Islet precursor cell (in vitro differentiated cells): ENCODE data around the gene LETM1.

Source experiments
- DNase-seq: peaks from one replicate; pipeline ENCODE4 v3.0.0-alpha.2; 2018

Gene LETM1

DNA sequence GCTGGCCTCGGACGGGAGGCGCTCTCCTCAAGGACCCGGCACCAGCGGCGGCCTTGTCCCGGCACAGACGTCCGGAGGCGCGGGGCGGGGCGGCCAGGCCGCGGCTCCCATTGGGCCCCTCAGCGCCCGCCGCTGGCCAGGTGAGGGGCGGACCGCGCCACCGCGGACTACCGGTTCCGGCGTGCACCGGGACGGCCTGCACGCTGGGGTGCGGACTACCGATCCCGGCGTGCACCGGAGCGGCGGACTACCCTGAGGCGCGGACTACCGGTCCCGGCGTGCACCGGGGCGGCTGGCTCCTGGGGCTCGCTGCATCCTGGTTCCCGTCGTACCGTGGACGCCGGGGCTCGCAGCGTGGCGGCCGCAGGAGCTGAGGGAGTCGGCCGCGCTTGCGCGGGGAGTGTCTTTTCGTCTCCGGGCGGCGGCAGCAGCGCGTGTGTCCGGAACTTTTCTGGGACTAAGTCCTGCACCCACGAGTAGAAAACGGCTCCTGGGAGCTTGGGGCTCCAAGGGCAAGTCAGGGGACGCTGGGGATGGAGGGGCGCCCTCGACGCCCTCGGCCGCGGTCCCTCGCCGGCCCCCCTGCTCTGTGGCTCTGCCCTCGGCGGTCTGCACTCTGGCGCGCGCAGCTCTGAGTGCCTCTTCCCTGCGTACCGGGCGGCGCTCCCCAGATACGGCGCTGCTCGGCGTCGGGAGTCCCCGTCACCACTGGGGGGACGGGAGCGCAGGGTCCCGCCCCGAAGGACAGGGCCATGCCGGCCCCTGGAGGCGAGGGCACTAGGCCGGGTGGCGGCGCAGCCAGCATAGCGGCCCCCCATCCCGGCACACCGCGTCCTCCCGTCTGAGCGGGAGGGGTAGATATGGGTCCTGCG, at the start of gene LETM1:
Gene LETM1, minus strand, starts transcription at position 86 of the 872 bp plus-strand sequence. CDS start 206 bp downstream, outside the sequence.
- DNase-seq, result peak; percentile 97

DNA sequence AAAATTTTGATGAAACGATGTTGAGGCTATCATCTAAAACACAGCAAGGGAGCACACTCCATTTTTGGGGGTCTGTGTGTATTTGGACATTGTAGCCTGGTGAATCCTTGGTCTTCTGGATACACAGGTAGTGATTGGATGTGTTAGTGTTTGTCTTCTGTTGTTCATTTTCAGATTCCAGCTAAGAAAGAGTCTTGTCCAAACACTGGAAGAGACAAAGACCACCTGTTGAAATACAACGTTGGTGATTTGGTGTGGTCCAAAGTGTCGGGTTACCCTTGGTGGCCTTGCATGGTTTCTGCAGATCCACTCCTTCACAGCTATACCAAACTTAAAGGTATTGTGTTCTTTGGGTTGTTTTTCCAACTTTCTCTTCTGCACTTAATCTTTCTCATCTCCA, 48.1 kb upstream of the LETM1 start:
- DNase-seq, result no peak

DNA sequence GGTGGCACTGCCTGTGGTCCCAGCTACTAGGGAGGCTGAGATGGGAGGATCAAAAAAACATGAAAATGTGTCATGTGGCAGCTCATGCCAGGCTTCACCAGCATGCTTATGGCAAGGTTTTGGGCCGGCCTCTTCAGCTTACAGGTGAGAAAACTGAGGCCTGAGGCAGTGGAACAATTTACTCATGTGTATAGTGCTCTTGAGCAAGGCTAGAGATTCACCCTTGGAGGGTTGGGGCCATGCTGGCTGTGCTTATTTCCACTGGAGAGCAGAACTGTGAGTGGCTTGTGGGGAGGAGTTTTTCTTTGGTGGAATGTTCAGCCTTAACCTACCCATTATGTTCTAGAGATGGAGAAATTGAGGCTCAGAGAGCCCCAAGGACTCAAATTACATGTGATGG, 47.1 kb upstream of the LETM1 start:
- no peak for DNase-seq

DNA sequence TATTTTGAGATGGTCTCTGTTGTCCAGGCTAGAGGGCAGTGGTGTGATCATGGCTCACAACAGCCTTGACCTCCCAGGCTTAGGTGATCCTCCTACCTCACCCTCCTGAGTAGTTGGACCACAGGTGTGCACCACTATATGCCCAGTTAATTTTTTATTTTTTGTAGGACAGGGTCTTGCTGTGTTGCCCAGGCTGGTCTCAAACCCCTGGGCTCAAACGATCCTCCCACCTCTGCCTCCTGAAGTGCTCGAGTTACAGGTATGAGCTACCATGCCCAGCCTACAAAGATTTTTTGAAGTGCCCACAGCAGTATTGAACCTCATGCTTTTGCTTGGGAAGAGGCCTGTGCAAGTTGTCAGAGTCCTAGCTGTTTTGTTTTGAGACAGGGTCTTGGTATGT, 46.3 kb upstream of the LETM1 start:
- no peak for DNase-seq

DNA sequence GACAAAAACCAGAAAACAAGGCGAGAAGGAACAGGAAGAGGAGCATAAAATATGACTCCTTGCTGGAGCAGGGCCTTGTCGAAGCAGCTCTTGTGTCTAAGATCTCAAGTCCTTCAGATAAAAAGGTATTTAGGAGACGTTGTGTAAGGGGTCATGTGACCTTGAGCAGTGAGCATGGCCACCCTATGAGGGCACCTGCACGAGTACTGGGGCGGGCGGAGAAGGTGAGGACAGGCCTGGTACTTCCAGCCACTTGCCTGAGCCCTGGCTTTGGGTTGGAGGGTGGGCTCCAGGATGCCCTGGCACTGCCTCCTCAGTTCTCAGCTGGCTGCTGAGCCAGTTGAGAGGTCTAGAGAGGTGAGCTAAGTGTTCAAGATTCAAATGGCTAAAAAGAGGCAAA, 45.2 kb upstream of the LETM1 start:
- DNase-seq, result no peak

DNA sequence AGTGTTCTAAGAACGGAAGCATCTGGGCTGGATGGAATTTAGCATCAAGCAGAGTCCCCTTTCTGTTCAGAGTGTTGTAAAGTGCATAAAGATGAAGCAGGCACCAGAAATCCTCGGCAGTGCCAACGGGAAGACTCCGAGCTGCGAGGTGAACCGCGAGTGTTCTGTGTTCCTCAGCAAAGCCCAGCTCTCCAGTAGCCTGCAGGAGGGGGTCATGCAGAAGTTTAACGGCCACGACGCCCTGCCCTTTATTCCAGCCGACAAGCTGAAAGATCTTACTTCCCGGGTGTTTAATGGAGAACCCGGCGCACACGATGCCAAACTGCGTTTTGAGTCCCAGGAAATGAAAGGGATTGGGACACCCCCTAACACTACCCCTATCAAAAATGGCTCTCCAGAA, 44.7 kb upstream of the LETM1 start:
- no peak for DNase-seq

DNA sequence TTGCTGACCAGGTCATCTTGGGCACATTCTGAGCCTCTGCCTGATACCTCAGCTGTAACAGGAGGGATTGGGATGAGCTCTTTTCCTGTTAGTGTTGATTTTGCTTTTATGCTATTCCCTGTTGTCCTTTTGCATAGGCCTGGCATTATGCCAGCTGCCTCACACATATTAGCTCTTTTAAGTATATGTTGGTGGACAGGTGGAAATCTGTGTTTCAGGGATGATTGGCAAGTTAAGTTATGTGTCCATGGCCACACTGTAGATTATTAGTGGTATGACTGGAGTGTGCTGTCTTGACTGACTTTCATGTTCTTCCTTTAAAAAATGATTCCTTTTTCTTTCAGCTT, 44.1 kb upstream of the LETM1 start:
- no peak for DNase-seq

DNA sequence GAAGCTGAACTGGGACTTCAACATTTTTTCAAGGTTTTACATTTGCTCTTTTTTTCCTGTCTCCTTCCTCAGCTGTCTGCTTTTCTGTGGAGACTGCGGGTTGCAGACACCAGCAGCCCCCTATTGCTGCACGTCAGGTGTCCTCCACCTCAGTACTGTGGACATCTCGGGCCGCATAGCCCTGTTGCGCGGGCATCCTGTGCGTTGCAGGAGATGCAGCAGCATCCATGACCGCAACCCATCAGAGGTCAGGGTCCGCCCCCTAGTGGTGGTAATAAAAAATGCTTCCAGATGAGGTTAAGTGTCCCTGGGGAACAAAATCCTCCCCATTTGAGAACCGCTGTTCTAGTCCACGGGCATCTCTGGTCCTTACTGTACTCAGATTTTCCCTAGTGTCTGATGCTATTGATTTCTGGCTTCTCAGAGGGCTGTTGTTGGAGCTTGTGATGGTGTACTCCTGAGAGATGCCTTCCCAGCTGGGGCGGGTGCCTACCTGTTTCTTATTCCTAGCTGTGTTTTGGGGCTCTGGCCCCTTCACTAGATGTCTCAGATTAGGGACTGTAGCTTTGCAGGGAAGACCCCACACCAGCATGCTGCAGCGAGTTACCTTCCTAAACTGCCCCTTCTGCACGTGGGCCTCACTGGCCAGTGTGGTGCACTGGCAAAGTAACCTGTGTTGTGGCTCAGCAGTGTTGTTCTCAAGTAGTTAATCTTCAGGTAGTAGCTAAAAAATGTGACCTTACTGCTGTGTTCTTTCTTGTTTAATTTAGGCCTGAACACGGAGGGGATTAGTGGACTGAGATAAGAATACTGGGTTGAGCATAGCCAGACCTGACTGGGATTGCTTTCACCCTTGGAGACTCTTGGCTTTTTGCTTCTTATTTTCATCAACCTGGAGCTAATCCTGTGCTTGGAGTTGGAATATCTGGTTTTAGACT, 43.5 kb upstream of the LETM1 start:
- DNase-seq, result peak; percentile 87

DNA sequence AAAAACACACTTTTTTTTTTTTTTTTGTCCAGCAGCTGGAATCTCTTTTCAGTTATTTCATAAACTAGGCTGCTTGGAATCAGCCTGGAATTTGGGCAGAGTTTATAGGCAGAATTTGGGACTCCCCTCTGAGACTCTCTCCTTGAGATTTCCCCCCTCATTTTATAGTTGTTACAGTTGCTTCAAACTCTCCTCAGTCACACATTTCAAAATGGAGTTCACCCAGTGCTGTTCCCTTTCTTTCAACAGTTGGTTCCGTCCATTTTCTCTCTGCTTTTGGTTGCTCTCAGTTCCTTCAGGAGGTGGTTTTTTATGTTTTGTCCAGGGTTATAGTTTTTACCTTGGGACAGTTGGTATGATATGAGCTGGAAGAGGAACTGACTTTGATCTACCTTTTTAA, 42.7 kb upstream of the LETM1 start:
- no peak for DNase-seq

DNA sequence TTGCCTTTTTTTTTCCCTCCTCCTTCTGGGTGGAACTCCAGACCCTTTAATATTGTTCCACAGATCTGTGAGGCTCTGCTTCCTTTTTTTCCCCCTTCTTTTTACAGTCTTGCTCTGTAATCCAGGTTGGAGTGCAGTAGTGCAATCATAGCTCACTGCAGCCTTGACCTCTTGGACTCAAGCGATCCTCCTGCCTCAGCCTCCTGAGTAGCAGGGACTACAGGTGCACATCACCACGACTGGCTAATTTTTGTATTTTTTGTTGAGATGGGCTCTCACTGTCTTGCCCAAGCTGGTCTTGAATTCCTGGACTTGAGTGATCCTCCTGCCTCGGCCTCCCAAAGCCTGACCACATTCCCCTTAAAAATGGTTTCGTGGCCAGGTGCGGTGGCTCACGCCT, 42.1 kb upstream of the LETM1 start:
- DNase-seq, result no peak

DNA sequence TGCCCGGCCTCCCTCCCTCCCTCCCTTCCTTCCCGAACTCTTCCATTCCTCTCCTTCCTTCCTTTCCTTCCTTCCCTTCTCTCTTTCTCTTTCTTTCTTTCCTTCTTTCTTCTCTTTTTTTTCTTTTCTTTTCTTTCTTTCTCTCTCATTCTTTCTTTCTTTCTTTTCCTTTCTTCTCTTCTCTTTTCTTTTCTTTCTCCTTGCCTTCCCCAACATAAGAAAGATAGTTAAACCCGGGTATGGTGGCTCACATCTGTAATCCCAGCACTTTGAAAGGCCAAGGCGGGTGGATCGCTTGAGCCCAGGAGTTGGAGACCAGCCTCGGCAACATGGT, 40.7 kb upstream of the LETM1 start:
- DNase-seq, result no peak

DNA sequence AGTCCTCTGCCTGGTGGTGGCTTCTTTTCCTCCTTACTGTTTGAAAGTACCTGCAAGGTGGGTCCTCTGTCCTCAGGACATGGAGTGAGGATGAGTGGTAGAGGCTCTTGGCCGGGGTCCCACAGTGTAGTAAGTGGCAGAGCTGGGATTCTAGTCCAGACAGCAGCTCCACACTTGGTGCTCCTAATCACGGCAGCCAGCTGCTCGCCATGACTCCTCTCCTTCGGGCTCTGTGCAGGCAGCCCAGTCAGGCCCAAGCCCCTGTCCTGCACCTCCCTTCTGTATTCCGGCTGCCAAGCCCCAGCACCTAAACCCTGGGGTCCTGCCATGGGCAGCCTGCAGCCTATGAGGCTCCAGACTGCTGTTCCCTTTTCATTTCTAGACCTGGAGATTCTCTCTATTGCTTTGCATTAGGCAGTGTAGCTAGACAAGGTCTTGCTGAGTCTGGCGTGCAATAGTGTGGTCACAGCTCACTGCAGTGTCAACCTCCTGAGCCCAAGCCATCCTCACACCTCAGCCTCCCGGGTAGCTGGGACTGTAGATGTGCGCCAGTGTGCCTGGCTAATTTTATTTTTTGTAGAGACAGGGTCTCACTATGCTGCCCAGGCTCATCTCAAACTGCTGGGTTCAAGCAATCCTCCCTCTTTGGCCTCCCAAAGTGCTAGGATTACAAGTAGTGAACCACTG, 40.2 kb upstream of the LETM1 start:
- no peak for DNase-seq

DNA sequence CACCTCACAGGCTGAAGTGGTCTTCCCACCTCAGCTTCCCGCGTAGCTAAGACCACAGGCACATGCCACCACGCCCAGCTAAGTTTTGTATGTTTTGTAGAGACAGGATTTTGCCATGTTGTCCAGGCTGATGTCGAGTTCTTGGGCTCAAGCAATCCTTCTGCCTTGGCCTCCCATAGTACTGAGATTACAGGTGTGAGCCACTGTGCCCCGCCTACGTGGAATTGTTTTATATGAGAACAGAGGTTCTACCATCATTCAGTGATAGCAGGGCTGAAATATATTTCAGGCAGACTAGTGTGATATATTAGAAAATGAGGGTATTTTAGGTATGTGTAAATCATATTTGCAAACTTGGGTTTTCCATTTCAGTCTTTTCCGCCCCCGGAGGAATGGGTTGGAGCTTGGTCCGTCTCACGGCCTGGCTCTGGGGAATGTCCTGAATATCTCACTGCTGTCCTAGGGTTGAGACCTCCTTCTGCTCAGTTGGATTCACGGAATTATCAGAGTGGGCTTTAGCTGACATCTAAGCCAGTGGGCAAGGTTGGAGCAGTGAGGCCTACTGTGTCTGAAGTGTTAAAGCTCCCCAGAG, 35.1 kb upstream of the LETM1 start:
- DNase-seq, result no peak

DNA sequence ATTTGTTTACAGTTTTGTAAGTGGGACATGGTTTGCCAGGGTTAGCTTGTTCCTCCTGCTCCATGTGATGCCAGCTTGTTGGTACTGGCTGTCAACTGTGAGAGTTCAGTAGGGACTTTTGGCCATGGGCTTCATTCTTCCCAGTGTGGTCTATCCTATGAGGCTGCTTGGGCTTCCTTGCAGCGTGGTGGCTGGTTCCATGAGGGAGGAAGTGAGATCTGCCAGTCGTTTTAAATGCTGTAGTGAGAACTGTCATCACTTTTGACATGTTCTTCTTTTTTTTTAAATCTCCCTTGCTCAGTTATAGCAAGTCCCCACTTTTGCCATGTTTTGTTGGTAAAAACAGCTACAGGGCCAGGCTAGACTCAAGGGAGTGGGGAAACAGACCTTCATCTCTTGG, 31.1 kb upstream of the LETM1 start:
- DNase-seq, result no peak

DNA sequence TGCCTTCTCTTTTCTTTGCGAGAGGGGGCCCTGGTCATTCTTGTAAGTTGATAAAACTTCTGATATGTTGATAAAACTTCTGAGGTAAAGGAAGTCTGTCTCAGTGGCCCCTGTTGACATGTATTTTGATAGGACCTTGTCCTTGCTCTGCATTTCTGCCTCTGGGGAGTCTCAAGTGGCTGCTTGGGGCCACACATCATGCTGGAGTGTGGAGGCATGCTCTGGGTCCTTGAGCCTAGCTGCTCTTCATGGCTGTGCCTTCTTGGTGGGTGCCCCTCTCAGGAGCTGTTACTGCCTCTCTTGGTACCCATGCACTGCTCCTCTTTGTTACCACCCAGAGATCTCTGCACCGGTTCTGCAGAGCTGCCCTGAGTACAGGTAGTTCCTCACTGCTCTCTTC, 29.5 kb upstream of the LETM1 start:
- DNase-seq, result no peak

DNA sequence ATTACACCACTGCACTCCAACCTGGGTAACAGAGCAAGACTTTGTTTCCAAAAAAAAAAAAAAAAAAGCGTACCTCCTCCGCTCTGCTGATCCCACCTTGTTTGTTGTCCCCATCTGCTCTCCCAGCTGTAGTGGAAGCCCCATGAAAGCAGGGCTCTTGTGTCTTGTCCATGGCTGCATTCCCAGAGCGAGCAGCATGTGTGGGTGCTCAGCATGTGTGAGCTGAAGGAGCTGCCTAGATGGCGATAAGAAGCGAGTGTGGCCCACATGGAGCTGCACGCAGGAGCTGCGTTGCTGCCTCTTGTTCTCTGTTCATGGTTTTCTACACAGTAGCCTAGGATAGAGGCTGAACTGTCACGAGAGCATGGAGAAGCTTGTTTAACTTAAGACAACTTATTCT, 27.6 kb upstream of the LETM1 start:
- DNase-seq, result no peak

DNA sequence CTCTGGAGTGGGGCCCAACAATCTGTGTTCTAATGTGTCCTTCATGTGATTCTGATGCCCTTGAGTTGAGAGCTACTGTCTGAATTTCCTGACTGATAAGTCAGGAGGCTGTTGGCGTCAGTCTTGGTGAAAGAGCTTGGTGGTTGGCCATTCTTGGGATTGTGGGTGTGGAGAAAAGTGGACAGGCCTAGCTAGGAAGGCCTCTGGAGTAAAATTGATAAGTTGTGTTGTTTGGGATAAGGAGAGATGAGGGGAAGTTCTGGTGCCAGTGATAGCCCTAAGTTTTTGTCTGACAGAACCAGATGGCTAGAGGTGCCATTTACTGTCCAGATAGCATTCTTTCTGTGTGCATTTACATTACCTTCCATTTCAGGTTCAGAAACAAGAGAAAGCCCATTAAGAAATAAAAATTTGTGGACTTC, 26.9 kb upstream of the LETM1 start:
- no peak for DNase-seq

DNA sequence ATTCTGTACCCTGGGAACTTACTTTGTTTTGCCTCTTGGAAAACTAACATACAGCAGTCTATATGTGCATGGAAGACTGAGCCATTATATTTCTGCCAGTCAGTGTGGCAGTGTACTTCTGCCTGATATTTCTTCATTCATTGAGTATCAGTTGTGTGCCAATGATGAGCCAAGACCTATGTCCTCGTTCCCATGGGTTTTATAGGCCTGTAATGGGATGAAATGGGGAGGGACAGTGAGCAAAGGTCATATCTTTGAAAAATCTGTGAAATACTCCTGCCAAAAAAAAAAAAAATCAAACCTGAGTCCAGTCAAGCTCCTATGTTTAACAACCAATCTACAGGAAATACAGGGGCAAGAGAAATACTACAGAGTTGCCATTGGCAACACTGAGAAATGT, 24.4 kb upstream of the LETM1 start:
- DNase-seq, result no peak

DNA sequence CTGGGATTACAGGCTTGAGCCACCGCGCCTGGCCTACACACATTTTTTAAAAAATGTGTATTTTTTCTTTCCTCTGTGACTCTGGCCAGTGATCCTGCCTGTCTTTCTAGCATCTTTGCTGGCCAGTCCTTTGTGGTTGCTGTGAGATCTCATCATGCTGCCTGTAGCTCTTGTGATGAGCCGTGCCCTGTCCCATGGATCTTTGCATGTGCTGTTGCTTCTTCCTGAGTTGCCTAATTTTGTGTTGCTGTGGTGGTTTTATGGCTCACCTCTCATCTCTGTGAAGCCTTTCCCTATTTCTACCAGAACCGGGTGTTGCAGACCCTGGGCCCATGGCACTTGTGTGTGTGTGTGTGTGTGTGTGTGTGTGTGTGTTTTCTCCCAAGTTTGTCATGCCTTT, 23.5 kb upstream of the LETM1 start:
- no peak for DNase-seq

DNA sequence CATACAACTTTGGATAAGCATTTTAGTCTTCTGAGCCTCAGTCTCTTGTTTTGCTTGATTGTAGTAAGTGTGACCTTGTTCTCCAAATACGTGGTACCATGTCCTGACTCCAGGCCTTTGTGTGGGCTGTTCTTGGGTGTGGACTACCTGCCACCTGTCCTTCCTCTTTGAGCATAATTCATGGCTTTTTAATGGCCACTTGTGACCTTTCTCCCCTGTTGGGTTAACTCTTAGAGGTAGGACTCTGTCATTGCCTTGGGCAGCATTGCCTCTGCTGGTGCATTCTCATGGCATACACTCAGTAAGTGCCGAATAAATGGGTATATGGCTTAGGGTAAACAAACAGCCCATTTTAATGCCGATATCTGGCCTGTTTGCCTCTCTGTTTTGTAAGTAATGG, 18.2 kb upstream of the LETM1 start:
- no peak for DNase-seq

DNA sequence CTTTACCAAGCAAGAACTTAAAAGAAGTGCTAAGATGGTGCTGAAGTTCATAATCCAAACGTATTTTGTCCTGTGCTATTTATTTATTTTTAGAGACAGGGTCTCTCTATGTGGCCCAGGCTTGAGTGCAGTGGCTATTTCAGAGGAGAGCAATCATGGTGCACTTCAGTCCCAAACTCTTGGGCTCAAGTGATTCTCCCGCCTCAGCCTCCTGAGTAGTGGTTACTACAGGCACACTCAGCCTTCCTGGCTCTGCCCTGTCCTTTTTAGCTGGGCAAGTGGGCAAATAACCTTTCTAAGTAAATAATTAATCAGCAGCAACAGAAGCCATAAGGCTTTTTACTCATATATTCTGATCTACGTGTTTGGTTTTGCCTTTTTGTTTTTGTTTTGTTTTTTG, 17.8 kb upstream of the LETM1 start:
- no peak for DNase-seq

DNA sequence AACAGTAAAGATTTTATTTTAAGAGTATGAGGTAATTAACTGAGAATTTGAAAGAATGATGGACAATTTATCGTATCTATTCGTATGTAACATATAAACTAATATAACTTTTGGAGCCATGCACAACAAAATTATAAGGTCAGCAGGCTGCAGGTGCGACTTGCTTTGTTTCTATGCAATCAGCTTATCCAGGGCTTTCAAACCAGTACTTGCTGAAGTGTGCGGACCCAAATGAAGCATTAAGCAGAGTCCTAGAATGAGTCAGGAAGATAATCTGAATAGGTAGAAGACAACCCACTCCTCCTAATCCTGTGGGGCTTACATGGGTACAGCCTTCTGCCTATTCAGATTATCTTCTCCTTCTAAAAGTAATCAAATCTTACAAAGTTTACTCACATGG, 17.3 kb upstream of the LETM1 start:
- no peak for DNase-seq

DNA sequence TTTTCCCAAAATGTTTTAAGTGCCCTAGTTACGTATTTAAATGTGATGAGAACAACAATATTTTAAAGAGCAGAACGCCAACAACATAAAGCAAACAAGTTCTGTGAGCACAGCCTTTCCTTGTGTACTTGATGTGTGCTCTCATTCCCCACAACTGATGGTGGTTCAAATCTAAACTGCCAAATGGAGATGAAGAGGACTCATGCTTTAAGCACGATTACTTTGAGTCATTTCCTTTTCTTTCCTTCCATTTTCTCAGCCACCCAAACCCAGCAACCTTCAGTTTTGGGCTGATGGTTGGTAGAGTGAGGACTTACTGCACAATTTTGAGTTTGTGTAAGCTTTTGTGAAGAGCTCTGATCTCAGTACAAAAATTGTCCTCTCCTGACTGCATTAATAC, 16.9 kb upstream of the LETM1 start:
- DNase-seq, result no peak
